GM21717 (cell line): ENCODE data around the gene PAPOLG.

Source experiments
- ATAC-seq: cut with Tn5 transposase; IDR thresholded peaks from one replicate; pipeline ENCODE4 v1.9.1; 2021; ENCODE audit warnings: mild to moderate bottlenecking, moderate library complexity; ENCODE audit not compliant: unreplicated experiment

PAPOLG gene

DNA sequence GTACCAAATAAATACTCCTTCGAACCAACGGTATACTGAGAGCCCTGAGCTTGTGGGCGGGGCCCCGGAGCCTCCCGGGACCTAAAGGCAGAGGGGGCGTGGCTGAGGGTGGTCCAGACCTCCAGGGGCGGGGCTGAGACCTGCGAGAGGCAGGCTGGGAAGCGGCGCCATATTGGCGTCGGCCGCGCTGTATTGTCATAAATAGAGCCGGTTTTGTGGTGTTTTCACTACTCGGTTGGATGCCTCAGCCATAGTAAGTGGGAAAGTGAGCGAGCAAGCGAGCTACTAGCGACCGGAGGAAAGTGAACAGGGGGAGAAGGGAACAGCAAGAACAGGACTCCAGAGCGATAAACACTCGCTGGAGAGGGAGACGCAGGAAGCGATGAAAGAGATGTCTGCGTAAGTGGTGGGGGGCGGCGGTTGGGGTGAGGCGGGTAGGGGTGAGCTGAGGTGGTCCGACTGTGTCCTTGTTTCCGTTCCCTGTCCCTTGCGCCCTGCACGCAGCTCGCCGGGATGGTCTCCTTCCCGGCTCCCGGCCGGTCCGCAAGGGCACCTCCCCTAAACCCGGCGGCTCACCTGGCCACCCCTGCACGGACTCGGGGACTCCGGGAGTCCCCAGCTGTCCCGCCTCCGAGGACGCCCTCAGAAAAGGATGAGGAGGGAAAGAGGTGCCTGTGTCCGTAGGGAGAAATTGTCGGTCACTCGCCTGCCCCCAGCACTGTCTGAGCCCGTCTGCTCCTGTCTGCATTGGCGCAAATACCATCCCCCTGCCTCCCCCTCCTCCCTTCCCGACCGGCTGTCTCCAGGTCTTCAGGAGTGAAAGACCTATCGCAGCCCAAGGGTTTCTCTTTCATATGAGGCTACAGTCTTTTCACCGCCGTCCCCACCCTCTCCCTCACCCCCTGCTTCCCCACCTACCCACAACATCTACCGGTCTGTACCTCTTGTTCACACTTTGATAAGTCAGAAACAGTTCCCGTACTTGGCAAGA lies at the start of gene PAPOLG:
PAPOLG (plus strand) TSS at position 172 of the 991 bp plus-strand sequence; CDS start at position 383, 211 bp downstream.
- ATAC-seq: peak; percentile 99

DNA sequence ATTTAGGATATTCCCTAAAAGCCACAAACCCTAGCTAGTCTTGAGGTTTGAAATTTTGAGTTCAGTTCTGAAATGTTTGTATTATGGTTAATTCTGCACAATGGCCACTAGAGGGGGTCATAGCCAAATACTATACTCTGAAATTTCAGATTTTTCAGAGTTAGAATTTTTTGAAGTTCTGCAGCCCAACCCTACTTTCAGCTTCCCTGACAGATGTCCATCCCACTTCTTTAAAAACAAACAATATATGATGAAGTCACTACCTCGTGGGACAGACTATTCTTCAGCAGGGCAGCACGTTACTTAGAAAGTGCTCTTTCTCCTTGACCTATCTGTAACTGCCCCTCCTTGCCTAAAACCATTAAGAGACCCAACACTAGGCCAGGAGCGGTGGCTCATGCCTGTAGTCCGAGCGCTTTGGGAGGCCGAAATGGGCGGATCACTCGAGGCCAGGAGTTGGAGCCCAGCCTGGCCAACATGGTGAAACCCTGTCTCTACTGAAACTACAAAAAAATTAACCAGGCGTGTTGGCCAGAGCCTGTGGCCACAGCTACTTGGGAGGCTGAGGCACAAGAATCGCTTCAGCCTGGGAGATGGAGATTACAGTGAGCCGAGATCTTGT lies 48.2 kb upstream of the PAPOLG start:
- ATAC-seq: no peak

DNA sequence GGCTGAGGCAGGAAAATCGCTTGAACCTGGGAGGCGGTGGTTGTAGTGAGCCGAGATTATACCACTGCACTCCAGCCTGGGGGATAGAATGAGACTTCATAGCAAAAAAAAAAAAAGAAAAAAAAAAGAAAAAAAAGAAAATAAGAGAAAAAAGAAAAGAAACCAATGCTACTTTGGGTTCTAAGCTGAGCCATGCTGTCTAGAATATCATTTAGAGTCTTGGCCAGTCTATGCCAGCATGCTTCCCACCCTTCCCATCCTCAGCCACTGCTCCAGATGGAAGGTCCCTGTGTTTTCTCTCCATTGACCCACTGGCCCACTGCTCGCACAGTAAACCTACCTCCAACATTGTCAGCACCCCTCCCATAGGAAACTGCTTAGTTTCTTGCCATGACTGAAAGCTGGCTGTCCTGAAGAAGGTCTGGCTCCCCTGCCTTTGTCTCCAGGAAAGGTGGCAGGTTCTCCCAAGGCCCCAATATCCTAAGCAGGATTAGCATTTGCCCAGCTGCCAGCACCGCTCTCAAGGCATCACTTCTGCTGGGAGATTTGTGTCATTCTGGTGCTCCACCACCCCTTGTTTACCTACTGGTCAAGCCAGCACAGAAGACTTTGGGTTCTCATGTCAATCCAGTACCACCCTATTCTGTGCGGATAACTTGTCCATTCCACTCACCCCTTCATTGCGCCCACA lies 47.3 kb upstream of the PAPOLG start:
- ATAC-seq: no peak

DNA sequence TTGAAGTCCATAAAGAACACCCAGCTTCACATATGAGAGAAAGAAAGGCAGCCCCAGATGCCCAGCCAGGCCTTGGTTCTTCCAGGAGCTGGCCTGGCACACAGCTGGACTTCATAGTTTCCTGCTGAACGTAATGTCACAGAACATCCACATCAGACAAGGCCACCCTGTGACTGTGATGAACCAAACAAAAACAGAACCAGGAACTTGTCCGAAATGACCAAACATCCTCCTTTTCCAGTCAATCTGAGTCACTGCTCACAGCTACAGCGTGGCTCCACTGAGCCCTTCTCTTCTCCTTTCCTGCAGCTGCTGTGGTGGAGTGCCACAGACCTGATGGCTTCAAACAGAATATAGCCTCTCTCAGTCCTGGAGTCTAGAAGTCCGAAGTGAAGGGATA lies 45.4 kb upstream of the PAPOLG start:
- ATAC-seq: no peak

DNA sequence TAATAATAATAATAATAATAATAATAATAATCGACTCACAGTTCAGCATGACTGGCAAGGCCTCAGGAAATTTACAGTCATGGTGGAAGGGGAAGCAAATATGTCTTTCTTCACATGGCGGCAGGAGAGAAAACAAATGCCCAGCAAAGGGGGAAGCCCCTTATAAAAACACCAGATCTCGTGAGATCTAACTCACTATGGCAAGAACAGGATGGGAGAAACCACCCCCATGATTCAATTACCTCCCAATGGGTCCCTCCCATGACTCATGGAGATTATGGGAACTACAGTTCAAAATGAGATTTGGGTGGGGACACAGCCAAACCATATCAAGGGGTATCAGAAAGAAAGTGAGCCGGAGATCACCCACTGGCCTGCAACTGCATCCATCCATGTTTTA lies 40.5 kb upstream of the PAPOLG start:
- no peak for ATAC-seq

DNA sequence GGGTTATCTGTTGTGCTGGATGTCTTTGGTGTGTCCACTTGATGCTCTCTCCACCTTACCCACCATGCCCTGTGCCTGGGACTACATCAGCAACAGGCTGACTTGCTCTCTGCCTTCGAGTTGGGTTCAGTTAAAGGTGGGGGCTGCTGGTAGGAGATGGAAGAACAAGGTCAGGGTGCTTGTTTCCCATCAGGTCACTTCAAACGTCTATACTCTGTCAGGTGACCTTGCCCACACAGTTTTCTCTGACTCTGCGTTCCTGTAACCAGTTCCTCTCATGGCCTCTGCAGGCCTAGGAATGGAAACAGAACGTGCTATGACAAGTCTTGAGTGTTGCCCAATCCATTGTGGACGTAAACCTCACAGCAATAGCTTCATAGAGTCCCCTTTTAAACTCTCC lies 38.4 kb upstream of the PAPOLG start:
- ATAC-seq: no peak

DNA sequence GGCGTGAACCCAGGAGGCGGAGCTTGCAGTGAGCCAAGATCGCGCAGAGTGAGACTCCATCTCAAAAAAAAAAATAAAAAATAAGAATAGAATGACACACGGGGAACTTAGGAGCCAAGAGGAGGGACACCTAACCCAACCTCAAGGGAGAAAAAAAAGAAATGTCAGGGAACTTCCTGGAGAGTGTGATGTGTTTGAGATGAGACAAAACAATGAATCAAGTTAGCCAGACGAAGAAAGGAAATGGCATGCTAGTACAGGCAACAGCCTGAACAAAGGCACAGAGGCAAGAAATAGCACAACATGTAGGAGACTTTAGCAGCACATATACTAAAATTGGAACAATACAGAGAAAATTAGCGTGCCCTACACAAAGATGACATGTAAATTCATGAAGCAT lies 36.7 kb upstream of the PAPOLG start:
- ATAC-seq: no peak

DNA sequence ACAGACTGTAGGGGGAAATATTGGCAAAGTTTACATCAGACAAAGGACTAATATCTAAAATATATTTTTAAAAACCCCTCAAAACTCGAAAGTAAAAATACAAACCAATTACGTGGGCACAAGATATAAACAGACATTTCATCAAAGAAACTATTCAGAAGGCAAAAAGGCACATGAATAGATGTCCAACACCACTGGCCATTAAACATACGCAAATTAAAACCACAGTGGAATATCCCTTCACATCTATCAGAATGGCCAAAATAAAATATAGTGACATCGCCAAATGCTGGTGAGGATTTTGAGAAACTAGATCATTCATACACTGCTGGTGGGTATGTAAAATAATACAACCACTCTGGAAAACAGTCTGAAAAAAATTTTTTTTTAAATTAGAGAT lies 30.6 kb upstream of the PAPOLG start:
- ATAC-seq: no peak

DNA sequence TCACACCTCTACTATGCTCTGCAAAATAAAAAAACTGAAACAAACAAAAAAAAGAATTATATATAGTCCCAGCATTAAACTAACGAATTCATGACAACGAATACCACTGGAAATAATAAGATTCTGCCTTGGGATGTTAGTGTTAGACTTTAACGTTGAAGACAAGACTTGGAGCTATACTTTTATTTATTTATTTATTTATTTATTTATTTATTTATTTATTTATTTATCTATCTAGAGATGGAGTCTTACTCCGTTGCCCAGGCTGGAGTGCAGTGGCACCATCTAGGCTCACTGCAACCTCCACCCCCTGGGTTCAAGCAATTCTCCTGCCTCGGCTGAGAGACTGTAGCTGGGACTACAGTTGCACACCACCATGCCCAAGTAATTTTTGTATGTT lies 27.2 kb upstream of the PAPOLG start:
- no peak for ATAC-seq

DNA sequence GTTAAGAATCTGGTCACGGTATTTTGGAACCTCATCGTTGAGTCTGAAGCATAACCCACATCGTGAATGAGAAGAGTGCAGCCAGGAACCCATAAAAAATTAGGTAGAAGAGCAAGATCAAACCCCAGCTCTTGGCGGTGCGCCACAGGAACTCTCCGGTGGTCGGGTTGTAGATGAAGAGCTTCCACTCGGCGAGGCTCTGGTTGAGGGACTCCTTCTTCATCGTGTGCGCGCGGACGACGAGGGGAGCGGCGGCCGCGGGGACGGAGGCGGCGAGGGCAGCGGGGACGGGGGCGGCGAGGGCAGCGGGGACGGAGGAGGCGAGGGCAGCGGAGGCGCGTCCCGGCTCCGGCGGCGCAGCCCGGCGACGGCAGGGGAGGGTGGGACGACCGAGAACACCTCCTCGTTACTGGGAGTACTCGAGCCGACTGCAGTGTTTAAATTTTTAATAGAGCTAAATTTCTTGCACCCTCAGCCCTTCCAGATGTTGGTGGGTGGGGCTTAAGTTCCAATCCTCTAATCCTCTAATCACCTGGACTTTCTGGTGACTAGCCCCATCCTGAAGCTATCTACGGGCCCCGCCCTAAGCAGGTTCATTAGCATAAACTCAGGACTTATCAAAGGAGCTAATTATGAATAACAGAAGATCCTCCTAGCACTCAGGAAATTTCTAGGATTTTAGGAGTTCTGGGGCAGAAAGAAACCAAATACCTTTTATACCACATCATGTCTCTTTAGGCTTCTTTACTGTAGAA lies 20.4 kb upstream of the PAPOLG start:
- ATAC-seq: no peak

DNA sequence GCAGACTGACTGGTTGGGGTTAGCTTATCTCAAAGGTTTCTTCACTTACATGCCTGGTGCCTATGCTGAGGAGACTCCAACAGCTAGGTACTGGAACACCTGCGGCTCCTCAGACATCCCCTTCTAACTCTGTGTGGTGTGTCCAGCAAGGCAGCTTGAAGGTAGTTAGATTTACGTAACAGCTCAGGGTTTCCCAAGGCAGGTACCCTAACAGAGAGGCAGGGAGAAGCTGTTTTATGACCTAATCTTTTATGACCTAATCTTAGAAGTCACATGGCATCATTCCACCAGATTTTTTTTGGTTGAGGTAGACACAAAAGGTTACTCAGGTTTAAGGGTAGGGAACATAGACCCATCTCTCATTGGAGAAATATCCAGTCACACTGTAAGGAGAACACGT lies 17.4 kb upstream of the PAPOLG start:
- ATAC-seq: no peak

DNA sequence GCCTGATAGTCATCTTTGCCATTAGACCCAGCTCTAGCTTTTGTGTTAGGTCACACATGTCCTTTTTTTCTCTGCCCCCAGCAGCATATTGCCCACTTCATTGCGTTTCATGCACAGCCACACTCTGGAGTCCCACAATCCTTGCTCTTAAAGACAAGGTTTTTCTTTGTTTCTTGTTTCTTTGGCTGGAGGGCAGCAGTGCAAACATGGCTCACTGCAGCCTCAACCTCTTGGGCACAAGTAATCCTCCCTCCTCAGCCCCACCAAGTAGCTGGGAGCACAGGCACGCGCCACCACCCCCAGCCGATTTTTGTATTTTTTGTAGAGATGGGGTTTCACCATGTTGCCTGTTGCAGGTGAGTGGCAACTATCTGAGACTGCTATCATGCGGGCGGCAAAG lies 16.9 kb upstream of the PAPOLG start:
- ATAC-seq: no peak

DNA sequence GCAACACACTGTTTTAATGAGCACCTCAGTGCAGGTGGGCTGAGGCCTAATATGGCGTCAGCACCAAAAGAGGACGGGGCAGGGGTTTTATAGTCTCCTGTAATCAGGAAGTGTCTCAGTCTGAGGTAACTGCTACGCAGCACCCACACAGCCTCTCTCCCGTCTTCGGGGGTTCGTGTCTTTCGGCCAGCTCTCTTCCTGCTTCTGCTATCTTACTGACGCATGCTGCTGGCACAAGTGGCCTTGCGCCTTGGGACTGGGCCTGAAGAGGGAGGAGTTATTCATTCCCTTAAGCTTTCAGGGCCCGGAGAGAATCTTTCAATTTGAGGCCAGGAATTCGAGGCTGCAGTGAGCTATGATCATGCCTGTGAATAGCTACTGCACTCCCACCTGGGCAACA lies 14.5 kb upstream of the PAPOLG start:
- no peak for ATAC-seq

DNA sequence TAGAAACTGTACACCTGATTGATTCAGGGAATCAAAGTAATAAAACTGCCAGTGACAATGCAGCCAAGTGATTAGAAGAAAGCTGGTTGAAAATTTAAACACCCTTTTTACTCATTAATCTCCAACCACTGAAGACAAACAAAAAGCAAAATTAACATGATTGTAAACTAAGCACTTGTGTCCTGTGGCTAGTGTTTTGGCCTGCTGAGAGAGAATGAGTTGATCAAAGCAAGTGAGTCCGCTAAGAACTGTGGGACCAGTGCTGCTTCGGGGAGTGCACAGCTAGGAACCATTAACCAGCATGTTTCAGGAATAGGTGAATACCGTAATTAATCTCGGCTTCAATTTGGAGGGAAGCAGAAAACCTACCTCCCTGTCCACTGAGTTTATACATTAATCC lies 13.6 kb upstream of the PAPOLG start:
- ATAC-seq: no peak

DNA sequence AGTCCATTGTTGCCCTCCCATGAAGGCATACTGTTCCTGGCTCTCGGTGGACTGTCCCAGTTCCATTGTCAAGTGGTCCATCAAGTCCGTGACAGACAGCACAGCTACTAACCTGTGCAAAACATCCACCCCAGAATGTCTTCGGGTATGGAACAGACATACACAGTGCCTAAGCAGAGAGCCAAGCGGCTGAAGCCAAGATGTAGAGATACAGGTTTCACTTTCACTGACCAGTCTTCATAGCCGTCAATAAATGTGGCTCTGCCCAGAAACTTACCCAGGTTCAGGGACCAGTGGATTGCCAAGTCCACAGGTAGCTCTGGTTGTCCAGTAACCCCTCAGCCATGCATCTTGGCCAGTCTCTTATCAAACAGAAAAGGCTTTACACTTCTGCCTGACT lies 10.7 kb upstream of the PAPOLG start:
- ATAC-seq: no peak

DNA sequence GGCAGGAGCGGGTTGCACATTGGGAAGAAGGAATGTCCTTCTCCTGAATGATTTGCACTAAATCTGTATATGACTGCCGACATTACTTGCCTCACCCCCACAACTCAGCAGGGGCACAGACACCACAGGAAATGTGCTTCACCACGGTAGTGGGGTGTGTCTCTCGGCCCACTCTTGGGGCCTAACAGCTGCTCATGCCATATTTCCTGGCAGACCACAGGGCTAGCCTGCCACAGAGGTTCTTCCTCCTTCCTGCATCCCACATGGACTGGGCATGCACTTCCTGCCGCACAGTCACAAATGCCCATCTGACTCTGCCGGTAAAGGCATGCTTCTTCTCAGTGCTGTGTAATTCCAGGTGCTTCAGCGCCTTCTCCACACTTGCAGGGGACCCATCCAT lies 10.3 kb upstream of the PAPOLG start:
- no peak for ATAC-seq

DNA sequence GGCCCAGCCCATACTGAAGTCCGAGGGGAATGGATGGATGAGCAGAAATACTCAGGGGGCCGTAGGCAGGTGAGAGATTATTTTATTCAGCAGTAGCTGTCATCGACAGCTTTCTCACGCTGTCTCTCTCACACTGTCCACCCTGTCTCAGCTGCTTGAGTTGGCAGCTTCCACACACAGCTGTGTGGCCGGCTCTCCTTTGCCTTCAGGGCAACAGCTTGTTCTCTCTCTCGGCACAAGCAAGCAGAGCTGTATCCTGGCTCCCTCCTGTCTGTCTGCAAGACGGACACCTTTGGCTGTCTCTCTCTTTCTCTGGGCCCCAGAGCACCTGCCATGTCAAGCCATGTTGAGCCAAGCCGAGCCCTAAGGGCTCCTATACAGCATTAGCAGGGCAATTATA lies 9.8 kb upstream of the PAPOLG start:
- ATAC-seq: no peak

DNA sequence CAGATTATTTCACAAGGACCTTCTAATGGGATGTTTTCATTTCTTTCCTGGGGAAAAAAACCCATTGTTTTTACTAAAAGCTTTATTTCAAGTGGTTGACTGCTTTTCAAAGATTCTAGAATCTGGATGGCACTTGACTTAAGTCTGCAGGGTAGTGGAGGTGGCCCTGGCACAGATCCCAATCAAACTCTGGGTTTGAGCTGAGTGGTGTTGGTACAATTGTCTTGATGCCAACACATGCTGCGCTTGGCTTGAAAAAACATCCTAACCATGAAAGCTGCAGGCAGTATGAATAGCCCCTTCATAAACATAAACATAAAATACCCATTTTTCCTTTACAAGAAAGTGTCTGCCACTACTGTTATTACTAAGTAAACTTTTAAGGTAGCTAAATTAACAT lies 3.6 kb downstream of the PAPOLG start:
- no peak for ATAC-seq

DNA sequence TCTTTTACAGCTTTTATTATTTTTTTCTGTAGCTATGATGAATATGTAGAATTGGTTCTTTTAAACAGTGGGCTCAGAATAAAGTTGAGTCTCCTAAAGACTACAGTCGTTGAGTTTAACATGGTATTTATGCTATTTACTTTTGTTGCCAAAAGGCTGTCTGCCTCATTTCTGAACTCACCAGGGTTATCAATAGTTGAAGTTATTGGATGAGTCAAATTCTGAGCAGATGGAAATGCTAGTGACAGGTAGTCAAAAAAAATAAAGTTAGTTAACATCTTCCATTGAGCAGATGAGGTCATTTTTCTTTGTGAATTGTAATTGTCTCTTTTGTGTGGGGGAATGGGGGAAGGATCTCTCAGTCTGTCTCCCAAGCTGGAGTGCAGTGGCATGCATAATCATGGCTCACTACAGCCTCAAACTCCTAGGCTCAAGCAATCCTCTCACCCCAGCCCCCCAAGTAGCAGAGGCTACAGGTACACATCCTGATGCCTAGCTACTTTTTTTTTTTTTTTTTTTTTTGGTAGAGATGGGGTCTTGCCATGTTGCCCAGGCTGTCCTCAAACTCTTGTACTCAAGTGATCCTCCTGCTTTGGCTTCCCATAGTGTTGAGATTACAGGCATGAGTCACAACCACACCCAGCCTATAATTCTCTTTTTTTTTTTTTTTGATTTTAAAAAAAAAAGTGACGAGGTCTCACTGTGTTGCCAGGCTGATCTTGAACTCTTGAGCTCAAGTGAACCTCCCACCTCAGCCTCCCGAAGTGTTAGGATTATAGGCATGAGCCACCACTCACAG lies 8.9 kb downstream of the PAPOLG start:
- ATAC-seq: no peak

DNA sequence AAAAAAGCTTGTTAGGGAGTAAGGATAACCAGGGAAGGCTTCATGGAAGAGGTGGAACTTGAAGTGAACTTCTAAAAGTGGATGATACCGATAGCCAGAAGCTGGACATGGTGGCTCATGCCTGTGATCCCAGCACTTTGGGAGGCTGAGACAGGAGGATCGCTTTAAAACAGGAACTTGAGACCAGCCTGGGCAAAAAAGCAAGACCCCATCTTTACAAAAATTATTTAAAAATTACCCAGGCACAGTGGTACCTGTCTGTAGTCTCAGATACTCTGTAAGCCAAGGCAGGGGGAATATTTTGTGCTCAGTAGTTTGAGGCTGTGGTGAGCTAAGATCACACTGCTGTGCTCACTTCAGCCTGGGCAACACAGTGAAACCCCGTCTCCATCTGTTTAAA lies 10.2 kb downstream of the PAPOLG start:
- no peak for ATAC-seq
